ENCODE results near the gene GSG1L.

The GSG1L gene

GRCh38 chr16:27767971-27768591 lies 295.4 kb downstream of the GSG1L start:
- no peak for DNase-seq (ENCODE audit: extremely low read depth, low read depth)

GRCh38 chr16:27767081-27767480 lies 296.4 kb downstream of the GSG1L start:
- no peak for DNase-seq (ENCODE audit: extremely low read depth, low read depth)
- no peak for TF ChIP-seq CTCF (IDR thresholded peaks at IDR 0.05; ENCODE audit: low read depth, low read length)

More at GRCh38 chr16:27767971-27768591, 295.4 kb downstream of the GSG1L start:
- no peak for TF ChIP-seq CTCF (IDR thresholded peaks at IDR 0.05; ENCODE audit: low read depth, low read length)

DNA sequence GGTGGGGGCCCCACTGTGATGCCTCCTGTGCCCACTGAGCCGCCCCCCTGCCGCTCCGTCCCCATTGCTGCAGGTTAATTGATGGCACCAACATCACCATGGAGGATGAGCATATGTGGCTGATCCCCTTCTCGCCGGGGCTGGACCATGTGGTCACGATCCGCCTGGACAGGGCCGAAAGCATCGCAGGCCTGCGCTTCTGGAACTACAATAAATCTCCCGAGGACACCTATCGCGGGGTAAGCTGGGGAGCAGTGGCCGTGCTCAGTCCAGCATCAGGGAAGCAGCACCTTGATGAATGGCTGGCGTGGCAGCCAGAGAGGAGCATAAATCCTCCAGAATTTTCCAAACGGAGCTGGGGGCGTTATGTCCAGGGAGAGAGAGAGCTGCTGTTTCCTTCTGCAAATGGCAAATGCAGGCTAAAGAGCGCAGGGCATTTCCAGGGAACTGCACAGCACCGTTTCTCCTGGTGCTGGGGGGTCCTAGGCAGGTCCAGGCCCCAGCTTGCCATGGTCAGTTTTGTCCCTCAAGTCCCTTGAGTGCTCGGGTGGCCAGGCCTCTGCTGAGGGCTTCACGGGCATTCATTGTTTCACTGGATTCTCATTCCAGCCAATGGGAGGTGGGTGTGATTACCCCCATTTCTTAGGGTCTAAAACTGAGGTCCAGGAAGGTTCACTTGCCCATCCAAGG lies 297.1 kb downstream of the GSG1L start:
- no peak for TF ChIP-seq CTCF (IDR thresholded peaks at IDR 0.05; ENCODE audit: low read depth, low read length)

DNA sequence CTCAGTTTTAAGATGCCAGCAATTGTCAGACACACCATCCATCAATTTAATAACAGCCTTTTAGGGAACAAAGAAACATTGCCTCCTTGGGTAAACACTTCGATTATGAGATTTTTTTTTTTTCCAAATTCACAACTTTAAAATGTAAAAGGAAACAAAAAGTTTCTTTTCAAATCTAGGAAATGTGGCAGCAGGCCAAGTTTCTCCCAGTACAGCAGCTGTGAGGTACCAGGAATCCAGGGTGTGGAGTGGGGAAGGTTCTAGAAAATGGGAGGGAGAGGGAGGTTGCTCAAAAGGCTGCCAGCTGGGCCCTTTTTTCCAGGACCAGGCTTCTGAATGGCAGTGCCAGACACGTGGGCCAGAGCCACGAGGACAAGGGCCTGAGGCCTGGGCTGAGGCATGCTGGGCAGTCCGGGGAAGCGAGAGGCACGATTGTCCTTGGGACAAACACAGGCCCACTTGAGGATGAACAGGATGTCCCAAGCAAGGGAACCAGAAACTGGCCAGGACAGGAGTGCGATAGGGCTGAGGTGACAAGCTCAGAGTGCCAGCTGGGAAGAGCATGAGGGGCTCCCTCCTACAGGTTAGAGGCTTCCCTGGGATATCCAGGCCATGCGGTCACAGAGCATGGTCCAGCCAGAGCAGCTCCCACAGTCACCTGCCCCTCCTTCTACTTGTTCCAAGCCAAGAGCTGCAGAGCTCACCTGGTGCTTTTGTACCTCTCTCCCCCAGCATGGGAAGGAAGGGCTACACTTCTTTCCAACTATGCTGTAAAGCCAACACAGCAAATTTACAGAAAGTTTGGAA lies 298.4 kb downstream of the GSG1L start:
- DNase-seq (ENCODE audit: extremely low read depth, low read depth), result no peak
- no peak for TF ChIP-seq CTCF (IDR thresholded peaks at IDR 0.05; ENCODE audit: low read depth, low read length)

More for the DNA sequence above, 297.1 kb downstream of the GSG1L start:
- DNase-seq (ENCODE audit: extremely low read depth, low read depth), result no peak

DNA sequence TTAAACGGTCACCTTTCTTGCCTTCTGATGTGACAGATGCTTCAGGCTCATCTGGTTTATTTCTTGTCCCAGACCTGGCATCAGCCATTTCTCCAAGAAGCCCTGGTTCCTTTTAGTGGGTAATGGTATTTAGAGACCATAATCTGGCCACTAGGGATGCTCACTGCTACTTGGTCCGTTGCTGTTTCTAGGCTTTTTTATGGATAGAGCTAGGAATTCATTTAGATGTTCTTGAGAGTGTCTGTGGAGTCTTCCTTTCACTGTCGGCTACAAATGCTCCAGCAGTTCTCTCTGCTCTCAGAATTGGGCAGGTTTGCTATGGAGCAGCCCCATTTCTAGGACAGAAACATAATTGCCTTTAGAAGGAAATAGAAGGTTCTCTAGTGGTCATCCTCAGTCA lies 299.1 kb downstream of the GSG1L start:
- no peak for TF ChIP-seq CTCF (IDR thresholded peaks at IDR 0.05; ENCODE audit: low read depth, low read length)
- DNase-seq (ENCODE audit: extremely low read depth, low read depth), result no peak

- no peak for DNase-seq (ENCODE audit: extremely low read depth, low read depth)
- no peak for TF ChIP-seq CTCF (IDR thresholded peaks at IDR 0.05; ENCODE audit: low read depth, low read length)
These were observed 301.1 kb downstream of the GSG1L start for GRCh38 chr16:27762441-27762840.

GRCh38 chr16:27761816-27762215 lies 301.7 kb downstream of the GSG1L start:
- no peak for TF ChIP-seq CTCF (IDR thresholded peaks at IDR 0.05; ENCODE audit: low read depth, low read length)

More at GRCh38 chr16:27761816-27762215, 301.7 kb downstream of the GSG1L start:
- no peak for DNase-seq (ENCODE audit: extremely low read depth, low read depth)

Measured in AG09319 (cell line).